Measurements from ENCODE around the gene SCUBE3.

SCUBE3 gene

GRCh38 chr6:35275744-35276260 is 62.0 kb downstream of the SCUBE3 start:
- DNase-seq: no peak

GRCh38 chr6:35278708-35279107 is 65.0 kb downstream of the SCUBE3 start:
- no peak for DNase-seq

DNA sequence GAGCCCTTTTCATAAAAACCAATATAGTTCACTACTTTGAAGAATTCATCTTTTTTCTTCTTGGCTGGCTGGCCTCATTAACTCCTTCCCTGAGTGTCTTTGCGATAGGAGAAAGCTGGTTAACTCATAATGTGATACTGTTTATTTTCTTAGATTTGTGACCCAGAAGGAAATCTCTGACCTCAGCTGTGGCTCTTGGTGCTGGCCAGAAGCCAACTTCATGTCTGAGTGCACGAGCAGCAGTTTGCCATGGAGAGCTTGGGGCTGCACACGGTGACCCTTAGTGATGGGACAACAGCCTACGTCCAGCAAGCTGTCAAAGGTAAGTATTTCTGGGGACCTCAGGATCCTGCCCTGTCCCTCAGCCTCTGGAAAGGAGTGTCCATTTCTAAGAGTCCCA is 67.1 kb downstream of the SCUBE3 start:
- DNase-seq: no peak

DNA sequence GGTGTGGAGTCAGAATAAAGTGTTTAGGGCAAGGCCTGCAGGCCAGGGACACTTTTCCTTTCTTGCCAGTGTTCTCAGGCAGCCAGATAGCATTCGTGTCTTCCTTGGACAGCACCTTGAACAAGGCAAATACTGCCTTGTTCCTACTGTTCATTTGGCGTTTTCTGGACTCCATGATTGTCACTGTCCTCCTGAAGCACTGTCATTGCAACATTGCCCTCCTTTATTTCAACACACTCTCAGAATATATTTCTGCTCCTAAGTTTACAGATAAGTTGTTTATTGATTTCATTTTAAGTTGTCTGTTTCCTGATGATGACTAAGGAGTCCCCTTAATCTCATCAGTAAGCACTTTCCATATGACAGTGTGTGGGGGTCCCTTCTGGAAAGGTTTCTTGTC is 68.7 kb downstream of the SCUBE3 start:
- no peak for DNase-seq

DNA sequence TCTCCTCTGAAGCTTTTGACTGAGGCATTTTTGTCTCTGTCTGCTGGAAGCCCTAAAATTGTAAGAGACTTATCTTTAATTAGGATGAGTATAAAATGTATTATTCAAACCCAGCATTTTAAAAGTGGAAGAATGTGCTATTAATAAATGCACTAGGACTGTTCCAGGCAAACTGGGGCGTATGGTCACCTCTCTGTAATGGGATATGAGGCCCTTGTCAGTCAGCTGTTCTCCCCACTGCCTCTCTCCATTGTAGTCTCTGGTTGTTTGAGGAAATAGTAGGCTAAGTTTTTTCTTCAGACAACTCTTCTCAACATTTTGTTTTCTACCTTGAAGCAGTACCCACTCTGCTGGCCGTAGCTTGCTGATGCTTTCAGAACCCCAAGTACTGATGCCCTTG is 69.6 kb downstream of the SCUBE3 start:
- no peak for DNase-seq

DNA sequence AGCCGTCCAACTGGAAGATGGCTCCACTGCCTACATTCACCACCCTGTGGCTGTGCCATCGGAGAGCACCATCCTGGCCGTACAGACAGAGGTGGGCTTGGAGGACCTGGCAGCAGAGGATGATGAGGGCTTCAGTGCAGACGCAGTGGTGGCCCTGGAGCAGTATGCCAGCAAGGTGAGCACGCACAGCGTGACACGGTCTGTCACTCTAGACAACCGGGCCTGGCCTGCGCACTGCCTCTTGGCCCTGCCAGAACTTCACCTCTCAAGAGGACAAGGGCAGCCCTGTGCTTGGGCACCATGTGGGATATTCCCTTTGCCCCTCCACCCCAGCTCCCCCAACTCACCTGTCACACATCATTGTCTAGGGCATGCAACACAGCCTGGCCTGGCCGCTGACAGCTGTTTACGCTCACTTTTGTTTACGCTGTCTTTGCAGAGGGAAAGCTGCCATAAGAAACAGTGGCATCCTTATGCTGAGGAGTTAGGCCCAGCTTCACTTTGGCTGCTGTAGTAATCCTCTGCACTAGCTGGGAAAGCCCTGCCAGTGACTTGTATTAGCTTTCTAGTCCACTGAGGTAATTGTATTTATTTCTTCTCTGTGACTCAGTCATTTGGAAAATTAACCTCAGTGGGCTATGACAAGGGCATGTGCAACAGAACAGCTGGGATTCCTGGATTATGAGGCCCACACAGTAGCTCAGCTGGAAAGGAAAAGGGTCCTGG is 74.1 kb downstream of the SCUBE3 start:
- no peak for DNase-seq

- no peak for DNase-seq
These were observed 75.1 kb downstream of the SCUBE3 start for GRCh38 chr6:35288834-35289233.

DNA sequence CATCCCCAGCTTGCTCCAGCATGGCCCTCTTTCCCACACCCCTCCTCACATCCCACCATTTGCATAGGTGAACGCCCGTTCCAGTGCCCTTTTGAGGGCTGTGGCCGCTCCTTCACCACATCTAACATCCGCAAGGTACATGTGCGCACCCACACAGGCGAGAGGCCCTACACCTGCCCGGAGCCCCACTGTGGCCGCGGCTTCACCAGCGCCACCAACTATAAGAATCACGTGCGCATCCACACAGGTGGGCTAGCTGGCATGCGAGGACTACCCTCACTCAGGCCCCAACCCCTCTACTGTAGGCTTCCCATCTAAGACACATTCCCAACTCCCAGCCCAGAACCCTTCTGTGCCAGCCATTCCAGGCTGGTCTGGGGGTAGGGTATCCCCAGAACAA is 77.7 kb downstream of the SCUBE3 start:
- DNase-seq: no peak

DNA sequence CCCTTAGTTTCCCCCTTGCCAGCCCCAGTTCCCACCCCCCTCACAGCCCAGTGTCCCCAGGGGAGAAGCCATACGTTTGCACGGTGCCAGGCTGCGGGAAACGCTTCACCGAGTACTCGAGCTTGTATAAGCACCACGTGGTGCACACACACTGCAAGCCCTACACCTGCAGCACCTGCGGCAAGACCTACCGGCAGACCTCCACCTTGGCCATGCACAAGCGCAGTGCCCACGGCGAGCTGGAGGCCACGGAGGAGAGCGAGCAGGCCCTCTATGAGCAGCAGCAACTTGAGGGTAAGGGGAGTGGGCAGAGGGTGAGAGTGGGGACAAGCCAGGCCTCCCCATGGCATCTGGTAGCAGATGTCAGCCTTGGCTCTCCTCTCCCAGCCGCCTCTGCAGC is 78.7 kb downstream of the SCUBE3 start:
- no peak for DNase-seq

- no peak for DNase-seq
These were observed 79.9 kb downstream of the SCUBE3 start for GRCh38 chr6:35293681-35294080.

DNA sequence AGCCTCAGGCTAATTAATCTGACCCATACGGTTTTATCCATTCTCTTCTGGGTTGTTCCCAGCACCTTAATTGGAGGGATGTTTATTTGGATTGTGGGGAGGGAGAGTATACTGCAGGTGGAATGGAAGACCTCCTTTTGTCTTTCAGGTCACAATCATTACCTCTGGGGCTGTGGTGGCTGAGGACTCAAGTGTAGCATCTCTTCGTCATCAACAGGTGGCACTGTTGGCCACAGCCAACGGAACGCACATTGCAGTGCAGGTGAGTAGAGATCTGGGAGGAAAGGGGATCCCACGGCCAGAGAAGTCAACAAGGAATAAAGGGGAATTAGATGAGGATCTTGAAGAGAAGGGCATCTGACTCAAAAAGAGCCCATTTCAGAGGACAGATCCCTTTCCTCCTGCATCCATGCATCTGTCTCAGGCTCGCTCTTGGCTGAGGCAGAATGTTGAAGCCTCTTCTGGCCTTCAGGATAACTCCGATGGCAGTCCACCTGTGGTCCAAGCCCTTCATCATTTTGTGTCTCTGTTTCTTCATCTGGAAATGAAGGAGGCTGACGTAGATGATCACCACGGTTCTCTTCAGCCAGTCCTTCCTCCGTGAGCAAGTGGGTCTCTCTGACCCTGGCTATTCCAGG is 80.7 kb downstream of the SCUBE3 start:
- DNase-seq: no peak

GRCh38 chr6:35295036-35295435 is 81.3 kb downstream of the SCUBE3 start:
- DNase-seq: no peak

DNA sequence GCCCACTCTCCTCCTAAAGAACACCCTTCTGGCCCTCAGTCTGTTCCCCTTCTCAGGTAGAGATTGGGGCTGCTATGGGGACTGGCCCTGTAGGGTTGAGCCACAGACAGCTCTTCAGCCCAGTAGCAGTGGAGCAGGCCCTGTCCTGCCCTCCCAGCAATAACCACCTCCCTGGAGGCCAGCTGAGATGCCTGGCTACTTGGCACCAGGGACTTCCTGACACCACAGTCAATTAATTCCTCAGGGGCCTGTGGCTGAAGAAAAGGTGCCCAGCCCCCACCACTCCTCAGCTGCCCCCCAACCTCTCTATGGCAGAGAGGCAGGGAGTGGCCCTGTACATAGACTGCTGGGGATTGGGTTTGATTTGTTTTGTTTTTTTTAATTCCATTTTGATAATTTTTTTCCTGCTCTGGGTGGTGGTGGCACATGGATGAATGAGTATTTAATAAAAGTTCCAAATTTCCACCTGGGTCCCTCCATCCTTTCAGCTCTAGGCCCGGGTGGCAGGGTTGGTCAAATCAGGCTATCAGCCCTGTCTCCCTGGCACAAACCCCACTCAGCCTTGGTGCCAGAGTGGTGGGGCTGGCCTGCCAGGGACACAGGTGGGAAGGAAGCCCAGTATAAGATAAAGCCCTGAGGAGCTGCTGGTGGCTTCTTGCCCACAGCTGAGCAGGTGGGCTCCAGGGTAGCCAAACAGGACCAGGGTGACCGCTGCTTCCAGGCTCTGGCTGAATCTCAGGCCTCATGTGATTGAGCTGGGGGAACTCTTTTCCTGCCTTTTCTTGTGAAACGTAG is 82.0 kb downstream of the SCUBE3 start:
- DNase-seq: no peak

DNA sequence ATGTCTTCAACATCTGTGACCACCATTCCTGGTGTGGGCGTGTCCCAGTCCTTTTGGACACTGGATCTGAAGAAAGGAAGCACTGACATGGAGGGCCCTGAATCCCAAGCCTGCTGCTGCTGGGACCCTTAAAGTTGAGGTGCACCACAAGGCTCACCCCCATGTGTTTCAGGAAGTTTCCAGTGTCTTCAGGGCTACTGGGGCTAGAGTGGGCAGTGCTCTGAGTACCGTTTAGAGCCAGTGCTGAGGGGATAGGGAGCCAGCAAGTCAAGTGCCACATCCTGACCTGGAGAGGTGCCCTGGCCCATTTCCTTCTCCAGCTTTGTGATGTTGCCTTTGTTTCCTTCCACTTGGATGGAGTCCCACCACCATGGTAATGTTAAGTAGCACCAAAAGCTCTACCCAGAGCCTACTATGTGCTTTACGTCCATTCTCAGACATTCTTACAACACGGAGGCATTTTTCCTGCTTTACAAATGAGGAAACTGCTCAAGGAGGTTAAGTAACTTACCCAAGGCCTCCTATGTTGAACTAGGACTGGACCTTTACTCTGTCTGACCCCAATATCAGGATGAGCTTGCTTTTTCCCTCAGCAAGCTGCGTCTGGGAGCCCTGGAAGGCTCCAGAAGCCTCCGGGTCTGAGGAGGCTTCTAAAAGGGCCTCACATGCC is 83.3 kb downstream of the SCUBE3 start:
- DNase-seq: no peak

- DNase-seq: no peak
These were observed 84.1 kb downstream of the SCUBE3 start, which contains the start of gene DEF6 for GRCh38 chr6:35297601-35298481. DEF6 (plus strand) TSS chr6:35297818; CDS start chr6:35297857, 39 bp downstream.

DNA sequence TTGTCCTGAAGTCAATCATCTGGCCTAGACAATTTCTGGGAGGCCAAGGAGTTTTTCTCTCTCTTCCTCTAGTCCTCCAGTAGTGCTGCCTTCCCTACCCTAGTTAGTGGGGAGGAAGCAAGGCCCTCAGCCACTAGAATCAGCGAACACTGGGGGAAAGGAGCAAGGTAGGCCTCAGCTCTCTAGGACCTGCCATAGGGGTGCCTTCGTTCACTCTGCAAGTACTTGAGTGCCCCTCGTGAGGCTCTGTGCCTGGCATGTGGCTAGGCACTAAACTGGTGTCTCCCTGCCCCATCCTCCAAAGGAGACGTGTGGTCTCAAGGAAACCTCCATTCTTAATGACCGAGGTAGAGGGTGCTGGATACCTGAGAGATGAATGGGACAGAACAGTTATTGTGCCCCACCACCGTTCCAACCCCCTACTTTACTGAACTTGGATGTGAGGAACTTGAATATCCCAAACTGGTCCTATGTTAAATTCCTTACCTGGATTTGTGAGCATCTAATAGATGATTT is 84.9 kb downstream of the SCUBE3 start:
- DNase-seq: no peak

DNA sequence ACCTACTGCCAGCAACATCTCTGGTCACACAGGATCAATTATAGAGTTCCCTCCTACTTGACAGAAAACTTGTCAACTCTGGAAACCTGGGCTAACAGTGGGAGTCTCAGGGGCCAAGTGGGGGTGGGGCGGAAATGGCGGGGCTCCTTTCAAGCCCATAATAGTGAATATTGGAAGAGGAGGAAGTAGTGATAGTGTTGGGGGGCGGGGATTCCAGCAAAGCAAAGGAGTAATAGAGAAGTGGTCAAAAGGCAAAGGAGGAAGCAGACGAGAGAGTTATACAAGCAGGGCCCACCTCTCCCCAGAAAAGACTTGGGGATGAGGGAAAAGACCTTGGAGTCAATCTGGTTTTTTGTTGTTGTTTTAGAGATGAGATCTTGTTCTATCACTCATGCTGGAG is 85.9 kb downstream of the SCUBE3 start:
- DNase-seq: no peak

DNA sequence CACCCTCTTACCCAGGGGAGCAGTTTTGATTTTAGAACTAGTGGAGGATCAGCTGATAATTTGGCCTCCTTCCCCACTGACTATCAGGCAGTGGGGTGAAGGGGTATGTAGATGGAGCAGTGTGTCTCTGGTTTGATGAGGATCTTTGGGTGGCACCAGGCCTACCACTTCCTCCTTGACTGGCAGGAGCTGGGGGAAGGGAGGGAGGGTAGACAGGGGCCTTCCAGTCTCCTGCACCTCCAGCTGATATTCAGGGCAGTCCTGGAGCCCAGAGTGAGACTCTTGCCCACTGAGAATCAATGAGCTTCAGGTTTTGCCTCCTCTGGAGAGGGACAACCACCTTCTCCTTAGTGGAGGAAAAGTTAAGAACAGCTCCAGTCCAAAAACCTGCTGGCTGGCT is 87.1 kb downstream of the SCUBE3 start:
- DNase-seq: no peak
